Measurements from ENCODE around the gene BCAS4. TPM values are rescaled to one million over a fixed set of nuclear protein-coding genes. Genes with fewer than 3 reads are reported as not detected.
A peak's percentile ranks its signal among the peaks of the same experiment; 100 is the strongest.

The BCAS4 gene
- total and polyA plus RNA-seq, 2 experiments from 2014 or later: 22.2 to 24.8 TPM

DNA sequence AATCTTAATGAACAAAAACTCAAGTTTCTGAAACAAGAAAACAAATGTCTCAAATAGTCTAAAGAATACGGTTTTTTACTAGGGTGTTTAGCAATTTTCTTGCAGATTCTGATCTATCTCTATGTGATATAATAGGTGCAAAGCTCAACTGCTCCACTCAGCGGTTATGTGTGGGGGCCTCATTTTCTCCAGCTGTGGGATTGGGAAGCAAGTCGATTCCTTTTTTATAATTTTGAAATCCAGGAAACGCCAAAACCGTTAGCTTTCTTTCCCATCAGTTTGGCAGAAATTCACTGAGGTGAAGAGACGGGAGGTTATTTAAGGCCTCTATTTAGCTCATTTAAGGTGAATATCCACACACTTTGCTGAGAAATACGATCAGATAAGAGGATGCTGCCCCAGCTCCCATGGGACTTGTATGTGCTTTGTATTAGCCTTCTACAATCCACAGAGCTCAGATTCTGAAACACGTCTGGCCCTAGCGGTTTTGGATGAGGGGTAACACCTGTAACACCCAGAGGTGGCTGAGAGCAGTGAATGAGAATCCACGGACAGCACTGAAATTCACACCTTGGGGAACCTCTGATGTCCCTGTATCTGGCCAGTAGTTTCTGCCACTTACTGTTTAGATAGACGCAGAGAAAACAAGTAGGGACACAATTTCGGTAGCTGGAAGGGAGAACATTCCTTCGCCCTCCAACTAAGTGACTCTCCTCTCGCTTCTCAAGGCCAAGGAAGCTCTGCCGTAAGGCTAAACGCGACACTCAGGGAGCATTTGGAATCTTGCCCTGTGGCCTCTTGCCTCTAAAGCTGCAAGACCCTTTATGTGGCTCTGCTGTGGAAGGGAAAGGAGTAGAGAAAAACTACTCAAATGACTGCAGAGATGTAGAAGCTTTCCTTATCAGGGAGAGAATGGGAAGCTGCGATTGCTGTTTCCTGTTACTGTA is 6.5 kb upstream of the BCAS4 start:
- H4K20me1 ChIP-seq (replicated peaks; ENCODE audit: insufficient read depth): no peaks in the 10 kb centered on the region
- H3F3A ChIP-seq (replicated peaks; ENCODE audit: low read depth): 0 out of 2 replicates have a peak, but pooled peaks cover 2% of the 10 kb centered on the region
- no peak overlapping the region for H3K27ac ChIP-seq (ENCODE audit: low read depth)
- H3K4me3 ChIP-seq: no peak overlapping the region
- H3K4me1 ChIP-seq (ENCODE audit: insufficient read depth): peaks cover 14% of the 10 kb centered on the region
- no peaks in the 10 kb centered on the region for H3K79me2 ChIP-seq (replicated peaks; ENCODE audit: insufficient read depth)
- no peak for DNase-seq (ENCODE audit: low spot score)
- Mint-ChIP-seq H3K27me3 (ENCODE audit: insufficient read depth, low read depth, poor library complexity) (peaks cover 6% of the 10 kb centered on the region), H3K36me3 (ENCODE audit: low read depth) (peaks cover 2% of the 10 kb centered on the region; the same call in 2 of the 3 replicates), H3K27ac (no peak overlapping the region), H3K4me1 (peaks cover 13% of the 10 kb centered on the region), H3K4me3 (no peak overlapping the region), H3K9me3 (peaks cover 12% of the 10 kb centered on the region)
- peak overlapping the region; percentile 38; the same call in 1 of the 2 replicates for H2AFZ ChIP-seq
- no peaks in the 10 kb centered on the region for H3K27me3 ChIP-seq (ENCODE audit: insufficient read depth)
- TF ChIP-seq CTCF (conservative IDR thresholded peaks at IDR 0.05; ENCODE audit: low read depth in 2 of 2) (peak; percentile 45 to 63), EZH2phosphoT487 (IDR thresholded peaks at IDR 0.05; ENCODE audit: unreplicated experiment) (no peak)
- no peaks in the 10 kb centered on the region for H3K9me2 ChIP-seq (ENCODE audit: insufficient read depth)
- no peaks in the 10 kb centered on the region for H3K36me3 ChIP-seq (ENCODE audit: insufficient read depth)
- ATAC-seq: no peak
- no peak overlapping the region for H3K4me2 ChIP-seq

- Histone ChIP-seq H3K9me2 (ENCODE audit: insufficient read depth) (no peaks in the 10 kb centered on the region), H3K27me3 (ENCODE audit: insufficient read depth) (no peaks in the 10 kb centered on the region), H2AFZ (peak overlapping the region; percentile 94), H3F3A (replicated peaks; ENCODE audit: low read depth) (peaks cover 9% of the 10 kb centered on the region; the same call in 1 of the 2 replicates), H3K79me2 (replicated peaks; ENCODE audit: insufficient read depth) (no peaks in the 10 kb centered on the region), H3K4me1 (ENCODE audit: insufficient read depth) (peaks cover 16% of the 10 kb centered on the region), H3K36me3 (ENCODE audit: insufficient read depth) (no peaks in the 10 kb centered on the region), H4K20me1 (replicated peaks; ENCODE audit: insufficient read depth) (no peaks in the 10 kb centered on the region), H3K4me2 (peak overlapping the region; percentile 71), H3K4me3 (no peak overlapping the region), H3K27ac (ENCODE audit: low read depth) (peak overlapping the region; percentile 26; the same call in 1 of the 2 replicates)
- no peak overlapping the region for H3K27ac Mint-ChIP-seq
- H3K4me3 Mint-ChIP-seq: no peak overlapping the region; the same call in 2 of the 3 replicates
- ATAC-seq (no peak), DNase-seq (ENCODE audit: low spot score) (no peak)
- no peaks in the 10 kb centered on the region; the same call in 2 of the 3 replicates for H3K9me3 Mint-ChIP-seq
- H3K27me3 Mint-ChIP-seq (ENCODE audit: insufficient read depth, low read depth, poor library complexity): peaks cover 8% of the 10 kb centered on the region
- H3K4me1 Mint-ChIP-seq: peaks cover 19% of the 10 kb centered on the region
- H3K36me3 Mint-ChIP-seq (ENCODE audit: low read depth): no peaks in the 10 kb centered on the region
- TF ChIP-seq JUNB (IDR thresholded peaks at IDR 0.05; ENCODE audit: unreplicated experiment): no peak
- TF ChIP-seq, protein P1, sequence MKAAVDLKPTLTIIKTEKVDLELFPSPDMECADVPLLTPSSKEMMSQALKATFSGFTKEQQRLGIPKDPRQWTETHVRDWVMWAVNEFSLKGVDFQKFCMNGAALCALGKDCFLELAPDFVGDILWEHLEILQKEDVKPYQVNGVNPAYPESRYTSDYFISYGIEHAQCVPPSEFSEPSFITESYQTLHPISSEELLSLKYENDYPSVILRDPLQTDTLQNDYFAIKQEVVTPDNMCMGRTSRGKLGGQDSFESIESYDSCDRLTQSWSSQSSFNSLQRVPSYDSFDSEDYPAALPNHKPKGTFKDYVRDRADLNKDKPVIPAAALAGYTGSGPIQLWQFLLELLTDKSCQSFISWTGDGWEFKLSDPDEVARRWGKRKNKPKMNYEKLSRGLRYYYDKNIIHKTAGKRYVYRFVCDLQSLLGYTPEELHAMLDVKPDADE (IDR thresholded peaks at IDR 0.05): no peak
- TF ChIP-seq NANOG (IDR thresholded peaks at IDR 0.05; ENCODE audit: borderline replicate concordance): no peak
- TF ChIP-seq ZNF114 (CRISPR knock-in tag; IDR thresholded peaks at IDR 0.05): no peak
- no peak for TF ChIP-seq CTCF (conservative IDR thresholded peaks at IDR 0.05; ENCODE audit: low read depth in 2 of 2)
Measured at GRCh38 chr20:50789968-50790650, 4.8 kb upstream of the BCAS4 start.

All from GM23338 (cell line).